HK-2 (cell line): ENCODE data around the gene CAPRIN2.

Experiments used
- DNase-seq: peaks from one replicate; pipeline ENCODE4 v3.0.0-alpha.2; 2018; ENCODE audit not compliant: unreplicated experiment

The CAPRIN2 gene

GRCh38 chr12:30700216-30700900 lies 54.4 kb downstream of the CAPRIN2 start:
- no peak for DNase-seq

- DNase-seq, result no peak
Observed at GRCh38 chr12:30698346-30698745, 56.4 kb downstream of the CAPRIN2 start.

- DNase-seq, result no peak
Observed at GRCh38 chr12:30696943-30697342, 57.8 kb downstream of the CAPRIN2 start.

GRCh38 chr12:30696486-30696885 lies 58.3 kb downstream of the CAPRIN2 start:
- no peak for DNase-seq

- no peak for DNase-seq
Observed at GRCh38 chr12:30696103-30696408, 58.7 kb downstream of the CAPRIN2 start.

- peak; percentile 92 for DNase-seq
Observed at GRCh38 chr12:30695199-30696102, 59.3 kb downstream of the CAPRIN2 start, which contains the start of gene IPO8. Gene IPO8, minus strand, starts transcription at chr12:30695869. Its CDS starts 222 bp downstream, at chr12:30695647.

- DNase-seq, result peak; percentile 49
Observed at GRCh38 chr12:30694412-30695198, 60.1 kb downstream of the CAPRIN2 start.

- no peak for DNase-seq
Observed at GRCh38 chr12:30692470-30692869, 62.3 kb downstream of the CAPRIN2 start.

GRCh38 chr12:30691122-30691879 lies 63.5 kb downstream of the CAPRIN2 start:
- DNase-seq, result peak; percentile 29

GRCh38 chr12:30687265-30687986 lies 67.3 kb downstream of the CAPRIN2 start:
- no peak for DNase-seq

GRCh38 chr12:30679241-30679640 lies 75.5 kb downstream of the CAPRIN2 start:
- DNase-seq, result no peak

- no peak for DNase-seq
Observed at GRCh38 chr12:30678221-30678620, 76.5 kb downstream of the CAPRIN2 start.

- no peak for DNase-seq
Observed at GRCh38 chr12:30661210-30661609, 93.5 kb downstream of the CAPRIN2 start.
